ENCODE results near the gene TYW1.
A peak's percentile ranks its signal among the peaks of the same experiment; 100 is the strongest.
"Not testable (repeated sequence)": the region's sequence is repeated elsewhere in the genome, so short reads cannot be mapped to it uniquely, and the experiment has no call there.

TYW1 gene

DNA sequence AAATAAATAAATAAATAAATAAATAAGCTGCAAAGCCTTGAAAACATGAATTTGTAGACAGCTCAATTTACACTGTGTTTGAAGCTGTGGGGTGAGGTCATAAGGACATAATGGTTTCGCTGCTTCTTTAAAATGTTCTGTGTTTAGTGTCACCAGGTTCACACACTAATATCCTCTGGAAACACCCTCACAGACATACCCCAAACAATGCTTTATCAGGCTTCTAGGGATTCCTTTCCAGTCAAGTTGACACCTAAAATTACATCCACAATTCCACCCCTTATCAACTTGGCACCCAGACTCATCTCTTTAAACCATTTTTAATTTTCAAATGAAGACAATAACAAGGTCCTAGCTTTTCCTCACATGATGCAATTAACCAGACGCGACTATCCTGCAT, 7.1 kb upstream of the TYW1 start:
- in situ Hi-C loops (cut with MboI; ENCODE audit: low pct_unique_long_range_greater_than_20kb, low sequenced_read_pairs); DNase-seq: not testable (repeated sequence)

DNA sequence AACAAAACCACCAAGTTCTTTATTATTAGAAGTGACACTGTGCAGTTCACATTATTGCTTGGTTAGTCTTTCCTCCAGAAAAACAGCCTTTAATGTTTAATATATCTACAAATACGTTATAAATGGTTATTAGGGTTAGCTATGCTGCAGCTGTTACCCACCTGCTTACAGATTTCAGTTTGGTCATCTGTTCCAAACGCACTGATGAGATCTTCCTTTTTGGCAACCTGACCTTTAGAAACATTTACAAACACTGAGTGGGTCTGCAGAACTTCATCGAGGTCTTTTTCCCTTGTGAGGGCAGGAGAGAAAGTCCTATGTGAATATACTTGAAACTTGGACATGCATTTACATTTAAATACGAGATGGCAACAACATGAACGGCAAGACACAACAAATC, 2.6 kb upstream of the TYW1 start:
- in situ Hi-C loops (cut with MboI; ENCODE audit: low pct_unique_long_range_greater_than_20kb, low sequenced_read_pairs); DNase-seq: not testable (repeated sequence)

DNA sequence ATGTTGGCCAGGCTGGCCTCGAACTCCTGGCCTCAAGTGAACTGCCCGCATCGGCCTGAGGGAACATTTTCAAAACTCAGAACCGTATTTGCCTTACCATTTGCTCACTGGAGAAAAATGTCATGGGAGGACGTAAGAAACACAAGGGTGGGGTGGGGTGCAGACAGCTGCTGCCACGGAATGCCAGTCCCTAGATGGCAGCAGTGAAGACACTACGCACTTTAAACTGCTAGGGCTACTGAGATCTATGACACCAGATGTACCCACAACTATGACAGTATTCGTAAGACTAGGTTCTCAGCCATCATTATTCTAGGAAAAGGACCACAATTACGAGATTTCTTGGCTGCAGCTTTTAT, 2.0 kb upstream of the TYW1 start:
- DNase-seq, result peak; percentile 72
- in situ Hi-C loops (cut with MboI; ENCODE audit: low pct_unique_long_range_greater_than_20kb, low sequenced_read_pairs), result not testable (repeated sequence)

DNA sequence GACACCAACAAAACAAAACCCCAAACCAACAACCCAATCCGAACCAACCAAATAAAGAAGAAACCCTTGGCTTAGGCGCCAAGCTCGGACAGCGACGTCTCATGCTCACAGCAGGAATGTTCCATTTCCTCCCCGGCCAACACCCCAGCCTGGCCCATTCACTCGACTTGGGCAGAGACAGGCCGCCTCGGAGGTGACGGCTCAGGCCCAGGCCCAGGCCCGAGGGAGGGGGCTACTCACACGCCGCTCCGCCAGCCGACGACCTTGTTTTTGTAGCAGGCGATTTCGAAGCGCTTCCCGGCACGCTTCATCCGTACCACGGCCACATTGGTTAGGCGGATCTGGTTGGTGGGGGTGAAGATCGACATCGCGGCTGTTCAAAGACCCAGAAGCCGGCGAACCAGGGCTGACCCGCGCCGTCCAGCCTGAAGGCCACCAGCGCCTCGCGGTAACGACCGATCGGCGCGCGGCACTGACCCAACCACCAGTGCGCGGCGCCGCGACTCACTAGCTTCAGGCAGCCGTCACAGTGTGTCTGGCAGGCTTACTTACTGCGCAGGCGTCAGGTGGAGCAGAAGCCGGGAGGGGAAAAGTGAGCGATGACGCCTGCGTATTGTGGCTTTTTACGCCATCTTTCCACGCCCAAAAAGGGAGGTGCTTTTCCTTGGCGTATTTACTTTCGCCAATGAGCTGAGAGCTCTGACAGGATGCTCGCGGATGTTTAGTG, 1.4 kb upstream of the TYW1 start, which contains the start of gene SBDS:
SBDS (minus strand) TSS at position 537 of the 727 bp plus-strand sequence; CDS start at position 368, 169 bp downstream.
- in situ Hi-C loops (cut with MboI; ENCODE audit: low pct_unique_long_range_greater_than_20kb, low sequenced_read_pairs), result not testable (repeated sequence)

DNA sequence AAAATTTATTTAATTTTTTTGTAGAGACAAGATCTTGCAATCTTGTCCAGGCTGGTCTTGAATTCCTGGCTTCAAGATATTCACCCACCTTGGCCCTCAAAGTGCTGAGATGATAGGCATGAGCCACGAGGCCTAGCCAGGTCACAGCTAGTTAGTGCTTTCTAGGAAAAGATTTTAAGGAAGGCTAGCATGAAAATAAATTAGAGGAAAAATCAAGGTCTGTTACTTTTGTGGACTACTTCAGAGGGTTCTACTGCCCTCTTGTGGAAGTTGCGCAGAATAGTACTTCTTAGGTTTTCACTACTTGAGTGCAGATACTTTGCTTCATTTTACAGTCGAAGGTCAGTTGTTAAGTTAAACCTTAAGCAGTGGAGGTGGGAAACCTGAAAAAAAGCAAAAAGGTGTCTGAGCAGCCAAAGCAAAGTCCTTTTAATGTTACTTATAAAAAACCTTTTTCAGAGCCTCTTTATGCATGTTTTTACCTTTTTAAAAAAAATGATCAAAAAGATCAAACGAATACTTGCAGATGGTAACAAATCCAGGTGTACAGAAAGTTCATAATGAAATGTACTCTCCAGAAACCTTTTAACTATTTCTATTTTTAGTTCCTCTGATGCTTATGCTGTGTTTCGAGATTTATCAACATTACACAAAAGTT, 4.1 kb downstream of the TYW1 start:
- in situ Hi-C loops (cut with MboI; ENCODE audit: low pct_unique_long_range_greater_than_20kb, low sequenced_read_pairs), result not testable (repeated sequence)
- peak; percentile 29 for DNase-seq

More for the DNA sequence above, 1.4 kb upstream of the TYW1 start, which contains the start of gene SBDS:
- peak; percentile 99 for DNase-seq

DNA sequence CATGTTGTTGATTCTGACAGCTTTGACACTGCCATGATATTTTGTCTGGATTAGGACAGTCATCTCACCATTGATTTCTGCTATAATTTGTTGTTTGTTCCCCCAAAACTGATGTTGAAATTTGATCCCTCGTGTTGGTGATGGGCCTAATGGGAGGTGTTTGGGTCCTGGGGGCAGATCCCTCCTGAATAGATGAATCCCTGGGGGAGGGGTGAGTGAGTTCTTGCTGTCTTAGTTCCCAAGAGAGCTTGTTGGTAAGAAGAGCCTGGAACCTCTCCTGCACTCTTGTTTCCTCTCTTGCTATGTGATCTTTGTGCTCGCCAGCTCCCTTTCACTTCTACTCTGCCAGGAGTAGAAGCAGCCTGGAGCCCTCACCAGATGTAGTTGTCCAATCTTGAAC, 7.5 kb downstream of the TYW1 start:
- DNase-seq; in situ Hi-C loops (cut with MboI; ENCODE audit: low pct_unique_long_range_greater_than_20kb, low sequenced_read_pairs): not testable (repeated sequence)

DNA sequence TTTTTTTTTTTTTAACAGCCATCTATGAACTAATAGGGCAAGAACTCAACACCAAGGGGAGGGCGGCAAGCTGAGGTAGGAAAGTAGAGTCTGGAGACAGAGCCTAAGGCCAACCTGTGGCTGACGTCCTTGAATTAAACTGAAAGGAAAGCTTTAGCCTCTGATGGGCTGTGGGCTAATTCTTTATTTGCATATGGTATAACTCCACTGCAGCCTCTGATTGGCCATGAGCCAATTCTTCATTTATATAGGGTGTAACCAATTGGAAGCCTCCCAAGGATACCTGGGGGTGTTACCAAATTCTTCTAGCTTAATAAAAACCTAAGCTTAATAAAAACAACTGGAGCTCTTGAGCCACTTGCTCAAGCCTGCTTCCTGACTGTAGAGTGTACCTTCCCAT, 10.3 kb downstream of the TYW1 start:
- in situ Hi-C loops (cut with MboI; ENCODE audit: low pct_unique_long_range_greater_than_20kb, low sequenced_read_pairs), result no loop called here
- no peak for DNase-seq

DNA sequence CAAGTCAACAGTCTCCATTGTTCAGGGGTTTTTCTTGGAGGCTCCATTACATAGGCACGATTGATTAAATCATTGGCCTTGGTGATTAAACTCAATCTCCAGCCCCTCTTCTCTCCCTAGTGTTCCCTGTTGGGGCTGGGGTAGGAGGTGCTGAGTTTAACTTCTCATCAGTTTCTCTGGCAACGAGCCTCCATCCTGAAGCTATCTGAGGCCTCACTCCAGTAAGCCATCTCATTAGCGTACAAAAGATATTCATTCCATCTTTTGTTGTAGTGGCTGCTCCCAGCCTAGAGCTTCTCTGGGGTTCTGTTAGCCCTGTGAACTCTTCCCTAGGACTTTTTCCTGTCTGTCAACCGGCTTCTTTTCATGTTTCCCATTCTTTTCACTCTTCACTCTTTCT, 11.6 kb downstream of the TYW1 start:
- no peak for DNase-seq
- in situ Hi-C loops (cut with MboI; ENCODE audit: low pct_unique_long_range_greater_than_20kb, low sequenced_read_pairs), result no loop called here

DNA sequence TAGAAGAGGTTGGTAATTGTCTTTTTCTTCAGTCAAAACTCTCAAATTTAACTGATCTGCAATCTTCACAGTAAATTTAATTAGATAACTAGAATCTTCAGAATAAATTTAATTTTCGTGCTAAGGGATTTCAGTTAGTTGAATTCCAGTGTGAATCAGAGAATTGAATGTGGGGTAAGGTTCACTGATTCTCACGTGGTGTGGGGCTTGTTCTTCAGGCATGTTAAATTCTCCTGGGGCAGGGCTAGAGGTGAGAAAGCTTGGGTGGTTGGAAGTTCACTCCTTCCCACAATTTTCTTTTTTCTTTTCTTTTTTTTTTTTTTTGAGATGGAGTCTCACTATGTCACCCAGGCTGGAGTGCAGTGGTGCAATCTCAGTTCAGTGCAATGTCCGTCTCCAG, 13.0 kb downstream of the TYW1 start:
- in situ Hi-C loops (cut with MboI; ENCODE audit: low pct_unique_long_range_greater_than_20kb, low sequenced_read_pairs); DNase-seq: not testable (repeated sequence)

DNA sequence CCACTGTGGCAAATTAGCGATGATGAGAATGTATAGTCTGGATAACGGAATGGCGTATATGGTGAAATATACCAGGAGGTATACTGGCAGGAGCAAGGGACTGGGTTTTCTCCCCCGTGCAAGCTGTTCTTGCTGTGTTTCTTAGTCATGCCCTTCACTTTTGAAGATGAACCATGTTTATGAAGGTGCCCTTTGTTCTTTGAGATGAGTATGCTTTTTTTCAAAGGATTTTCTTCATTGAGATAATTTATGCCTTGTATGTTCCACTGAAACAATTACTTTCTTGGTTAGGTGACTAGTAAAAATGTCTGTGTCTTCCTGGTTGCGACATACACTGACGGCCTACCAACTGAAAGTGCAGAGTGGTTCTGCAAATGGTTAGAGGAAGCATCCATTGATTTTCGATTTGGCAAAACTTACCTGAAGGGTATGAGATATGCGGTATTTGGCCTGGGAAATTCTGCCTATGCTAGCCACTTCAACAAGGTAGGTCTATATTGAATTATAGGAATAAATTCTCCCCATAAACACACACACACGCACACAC, 17.5 kb downstream of the TYW1 start:
- peak; percentile 40 for DNase-seq

DNA sequence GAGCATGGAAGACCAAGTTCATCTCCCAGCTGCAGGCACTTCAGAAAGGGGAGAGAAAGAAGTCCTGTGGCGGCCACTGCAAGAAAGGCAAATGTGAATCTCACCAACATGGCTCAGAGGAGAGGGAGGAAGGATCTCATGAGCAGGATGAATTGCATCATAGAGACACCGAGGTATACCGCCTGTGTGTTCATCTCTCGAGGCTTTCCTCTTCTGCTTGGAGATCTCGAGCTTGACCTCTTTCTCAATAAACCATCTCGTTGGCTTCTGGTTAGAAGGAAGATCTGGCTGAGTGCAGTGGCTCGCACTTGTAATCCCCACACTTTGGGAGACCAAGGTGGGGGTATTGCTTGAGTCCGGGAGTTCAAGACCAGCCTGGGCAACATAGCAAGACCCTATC, 21.3 kb downstream of the TYW1 start:
- peak; percentile 24 for DNase-seq
- in situ Hi-C loops (cut with MboI; ENCODE audit: low pct_unique_long_range_greater_than_20kb, low sequenced_read_pairs), result not testable (repeated sequence)

More for the DNA sequence above, 17.5 kb downstream of the TYW1 start:
- in situ Hi-C loops (cut with MboI; ENCODE audit: low pct_unique_long_range_greater_than_20kb, low sequenced_read_pairs), result not testable (repeated sequence)

DNA sequence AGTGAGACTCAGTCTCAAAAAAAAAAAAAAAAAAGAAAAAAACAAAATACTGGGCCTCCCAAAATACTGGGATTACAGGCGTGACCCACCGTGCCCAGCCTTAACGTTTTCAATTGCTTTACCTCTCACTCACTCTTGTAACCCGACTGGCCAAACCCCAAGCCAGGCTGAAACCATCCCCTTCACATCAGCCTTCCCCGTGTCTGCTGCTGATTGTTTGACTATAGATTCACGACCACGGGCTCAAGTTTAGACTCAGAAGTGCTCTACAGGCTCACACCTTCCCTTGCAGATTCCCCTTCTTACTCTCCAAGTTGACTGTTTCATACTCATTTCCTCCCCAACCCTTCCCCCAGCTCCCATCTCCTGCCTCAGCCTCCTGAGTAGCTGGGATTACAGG, 22.3 kb downstream of the TYW1 start:
- DNase-seq, result peak; percentile 32
- in situ Hi-C loops (cut with MboI; ENCODE audit: low pct_unique_long_range_greater_than_20kb, low sequenced_read_pairs), result no loop called here

DNA sequence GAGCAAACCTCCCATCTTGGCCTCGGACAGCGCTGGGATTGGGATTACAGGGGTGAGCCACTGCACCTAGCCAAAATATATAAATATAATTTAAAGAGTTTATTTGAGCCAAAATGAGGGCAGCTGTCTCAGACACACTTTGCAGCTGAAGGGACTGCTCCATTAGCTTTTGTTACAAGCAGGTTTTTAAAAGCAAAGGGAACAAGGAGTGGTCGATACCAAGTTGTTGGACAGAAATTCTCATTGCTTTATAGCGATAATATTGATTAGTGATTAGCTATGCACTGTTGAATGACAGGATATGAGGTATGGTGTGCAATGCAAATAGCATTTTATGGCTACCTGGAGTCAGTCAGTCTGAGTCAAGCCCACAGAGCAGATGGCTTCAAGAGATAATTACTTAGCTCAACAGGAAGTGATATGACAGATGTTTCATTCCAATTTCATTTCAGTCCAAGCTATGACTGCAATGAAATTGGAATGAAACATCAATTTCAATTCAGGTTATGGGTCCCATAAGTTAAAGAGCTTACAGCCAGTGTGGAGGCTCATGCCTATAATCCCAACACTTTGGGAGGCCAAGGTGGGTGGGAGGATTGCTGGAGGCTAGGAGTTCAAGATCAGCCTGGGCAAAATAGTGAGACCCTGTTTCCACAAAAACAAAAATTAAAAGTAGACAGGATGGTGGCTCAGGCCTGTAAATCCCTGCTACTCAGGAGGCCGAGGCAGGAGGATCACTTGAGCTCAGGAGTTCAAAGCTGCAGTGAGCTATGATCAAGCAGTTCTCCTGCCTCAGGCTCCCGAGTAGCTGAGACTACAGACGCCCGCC, 23.1 kb downstream of the TYW1 start:
- in situ Hi-C loops (cut with MboI; ENCODE audit: low pct_unique_long_range_greater_than_20kb, low sequenced_read_pairs), result no loop called here
- peak; percentile 84 for DNase-seq

DNA sequence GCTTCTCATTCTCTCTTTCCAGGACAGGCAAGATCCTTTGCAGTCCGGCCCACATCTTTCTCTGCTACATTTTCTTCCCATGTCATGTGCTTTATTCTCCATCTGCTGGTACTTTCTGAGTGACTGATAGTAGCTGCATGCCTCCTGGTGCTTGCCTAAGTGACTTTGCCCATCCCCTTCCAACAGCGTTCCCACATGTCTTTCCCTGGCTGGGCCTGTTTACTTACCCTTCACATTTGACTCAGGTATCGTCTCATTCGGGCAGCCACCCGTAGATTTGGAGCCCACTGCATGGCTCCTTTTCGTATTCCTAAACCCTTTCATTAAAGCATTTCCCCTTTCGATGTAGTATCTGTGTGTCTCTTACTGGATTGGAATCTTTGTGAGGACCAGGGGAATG, 24.6 kb downstream of the TYW1 start:
- in situ Hi-C loops (cut with MboI; ENCODE audit: low pct_unique_long_range_greater_than_20kb, low sequenced_read_pairs), result no loop called here

DNA sequence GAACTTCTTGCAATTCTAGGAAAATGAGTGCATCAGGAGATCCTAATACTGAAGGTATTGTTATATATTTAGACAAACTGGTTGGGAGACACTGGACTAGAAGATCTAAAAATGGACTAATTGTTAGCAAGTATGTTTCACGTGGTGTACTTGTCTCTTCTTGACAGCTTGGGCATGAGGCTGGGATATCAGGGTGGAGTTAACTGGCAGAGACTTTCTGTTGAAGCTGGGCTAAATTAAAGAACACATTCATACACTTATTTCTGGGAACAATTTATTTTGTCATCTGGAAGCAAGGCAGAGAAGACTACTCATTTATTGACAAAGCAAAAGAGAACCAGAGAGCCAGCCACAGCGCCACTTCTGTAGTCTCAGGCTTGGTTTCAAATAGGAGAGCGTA, 25.9 kb downstream of the TYW1 start:
- no peak for DNase-seq
- in situ Hi-C loops (cut with MboI; ENCODE audit: low pct_unique_long_range_greater_than_20kb, low sequenced_read_pairs), result no loop called here

More for the DNA sequence above, 24.6 kb downstream of the TYW1 start:
- no peak for DNase-seq

DNA sequence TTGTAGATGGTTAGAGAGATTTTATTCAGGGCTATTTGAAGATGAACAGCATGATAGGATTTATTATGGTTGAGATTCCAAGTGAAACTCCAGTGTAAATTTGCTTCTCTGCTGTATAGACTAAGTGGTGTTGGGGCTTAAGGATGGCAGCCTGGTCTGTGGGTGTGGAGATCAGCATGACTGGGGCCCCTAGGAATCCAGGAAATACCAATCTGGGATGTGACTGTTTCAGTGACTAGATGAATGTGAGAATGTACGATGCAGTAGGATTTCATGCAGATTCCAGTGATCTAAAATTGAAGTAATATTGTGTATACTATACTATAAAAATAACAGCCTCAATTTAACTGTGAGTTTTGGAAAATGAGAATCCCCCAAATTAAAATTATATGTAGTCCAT, 28.8 kb downstream of the TYW1 start:
- in situ Hi-C loops (cut with MboI; ENCODE audit: low pct_unique_long_range_greater_than_20kb, low sequenced_read_pairs); DNase-seq: not testable (repeated sequence)

DNA sequence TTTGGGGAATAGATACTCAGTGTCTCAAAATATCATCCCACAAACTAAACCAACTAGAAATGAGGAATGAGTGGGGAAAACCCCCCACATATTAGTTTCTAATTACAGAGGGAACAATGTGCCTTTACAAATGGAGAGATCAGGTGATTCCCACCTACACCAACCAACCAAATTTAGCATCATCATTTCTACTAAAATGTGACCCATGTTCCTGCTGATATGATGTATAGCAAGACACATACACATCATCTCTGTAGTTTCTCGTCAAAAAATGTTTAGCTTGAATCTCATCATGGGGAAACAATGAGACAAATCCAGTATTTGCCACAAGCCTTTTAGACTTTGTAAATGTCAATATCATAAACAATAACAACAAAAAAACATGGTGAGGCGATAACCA, 35.1 kb downstream of the TYW1 start:
- in situ Hi-C loops (cut with MboI; ENCODE audit: low pct_unique_long_range_greater_than_20kb, low sequenced_read_pairs); DNase-seq: not testable (repeated sequence)

DNA sequence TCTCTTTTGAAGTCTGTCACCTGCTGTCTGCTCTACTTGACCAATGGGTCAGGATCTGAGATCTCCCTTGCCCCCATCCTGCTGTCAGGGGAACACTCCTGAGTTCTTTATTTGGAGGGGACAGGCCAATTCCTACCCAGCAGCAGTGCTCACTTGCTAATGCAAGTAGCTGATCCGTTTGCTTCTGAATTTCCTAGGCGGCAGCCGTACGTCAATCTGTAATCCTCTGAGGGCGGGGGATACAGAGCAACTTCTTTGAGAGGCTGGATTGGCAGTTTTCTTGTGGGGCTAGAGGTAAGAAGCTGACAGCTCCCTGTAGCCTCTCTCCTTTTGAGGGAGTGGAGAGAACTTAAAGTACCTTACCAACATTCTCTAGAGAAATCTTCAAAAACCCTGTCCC, 36.6 kb downstream of the TYW1 start:
- in situ Hi-C loops (cut with MboI; ENCODE audit: low pct_unique_long_range_greater_than_20kb, low sequenced_read_pairs), result no loop called here
- no peak for DNase-seq
